DOHH2 (cell line): ENCODE measurements around the gene CAMTA1.

ENCODE experiments used
- H3F3A ChIP-seq: fragments of 200-600 bp; sonication (generic), shearing (Covaris generic); 2 replicates; pipeline ENCODE4 v1.6.0; 2016; ENCODE audit warnings: antibody characterized with exemption, mild to moderate bottlenecking; ENCODE audit not compliant: control insufficient read depth, insufficient read depth
- H3K27ac ChIP-seq: fragments of 200-600 bp; sonication (generic); 2 replicates; pipeline ENCODE4 v1.5.1; 2014; ENCODE audit warnings: low read depth, mild to moderate bottlenecking, low read length, moderate library complexity
- H3K27me3 ChIP-seq: fragments of 200-600 bp; sonication (generic); 2 replicates; pipeline ENCODE4 v1.6.1; 2014; ENCODE audit warnings: mild to moderate bottlenecking, low read length, mixed read lengths; ENCODE audit not compliant: control insufficient read depth
- H3K36me3 ChIP-seq: fragments of 200-600 bp; sonication (generic); 2 replicates; pipeline ENCODE4 v1.6.1; 2014; ENCODE audit warnings: mild to moderate bottlenecking, low read length, moderate library complexity, mixed read lengths; ENCODE audit not compliant: control insufficient read depth
- H3K4me1 ChIP-seq: fragments of 200-600 bp; sonication (generic); 2 replicates; pipeline ENCODE4 v1.6.1; 2014; ENCODE audit warnings: mild to moderate bottlenecking, low read length, mixed read lengths; ENCODE audit not compliant: control insufficient read depth
- H3K4me2 ChIP-seq: fragments of 200-600 bp; sonication (generic); 2 replicates; pipeline ENCODE4 v1.6.0; 2014; ENCODE audit warnings: mild to moderate bottlenecking, low read length, moderate library complexity
- H3K4me3 ChIP-seq: fragments of 200-600 bp; sonication (generic); 2 replicates; pipeline ENCODE4 v1.5.1; 2014; ENCODE audit warnings: mild to moderate bottlenecking, low read length, mixed read lengths
- H3K79me2 ChIP-seq: fragments of 200-600 bp; sonication (generic); 2 replicates; pipeline ENCODE4 v1.6.1; 2014; ENCODE audit warnings: mild to moderate bottlenecking, low read length, mixed read lengths; ENCODE audit not compliant: control insufficient read depth
- H3K9me2 ChIP-seq: fragments of 200-600 bp; sonication (generic); replicated peaks from 2 replicates; pipeline ENCODE4 v1.6.1; 2014; ENCODE audit warnings: mild to moderate bottlenecking, low read length, mixed read lengths; ENCODE audit not compliant: control insufficient read depth
- H3K9me3 ChIP-seq: fragments of 200-600 bp; sonication (generic); 2 replicates; pipeline ENCODE4 v1.6.1; 2014; ENCODE audit warnings: antibody characterized with exemption, low read length, mixed read lengths; ENCODE audit not compliant: control insufficient read depth, insufficient read depth
- H4K20me1 ChIP-seq: fragments of 200-600 bp; sonication (generic); 2 replicates; pipeline ENCODE4 v1.6.0; 2014; ENCODE audit warnings: low read depth, mild to moderate bottlenecking, antibody characterized with exemption, low read length, moderate library complexity; ENCODE audit not compliant: control insufficient read depth, insufficient read depth
- CTCF ChIP-seq: fragments of 200-600 bp; sonication (generic); IDR thresholded peaks from one replicate; pipeline ENCODE4 v1.5.1; 2014; ENCODE audit warnings: antibody characterized with exemption, mild to moderate bottlenecking, low read depth, low read length; ENCODE audit not compliant: poor library complexity, severe bottlenecking
- EZH2phosphoT487 ChIP-seq: fragments of 200-600 bp; sonication (generic); IDR thresholded peaks from 2 replicates; pipeline ENCODE4 v1.6.1; 2017; ENCODE audit warnings: borderline replicate concordance, mild to moderate bottlenecking, antibody characterized with exemption, low read length, moderate library complexity, mixed read lengths

The CAMTA1 gene

GRCh38 chr1:7177021-7177420 lies 391.8 kb downstream of the CAMTA1 start:
- Histone ChIP-seq H3K27me3 (no peaks in the 10 kb centered on the region), H3K27ac (no peak overlapping the region), H3K9me3 (peaks cover 6% of the 10 kb centered on the region), H3K4me2 (no peak overlapping the region), H3K4me3 (no peak overlapping the region), H3K9me2 (no peaks in the 10 kb centered on the region), H4K20me1 (no peaks in the 10 kb centered on the region), H3K4me1 (no peaks in the 10 kb centered on the region), H3F3A (no peaks in the 10 kb centered on the region), H3K36me3 (no peaks in the 10 kb centered on the region), H3K79me2 (no peaks in the 10 kb centered on the region)
- TF ChIP-seq EZH2phosphoT487 (no peak), CTCF (no peak)

GRCh38 chr1:7177438-7178146 lies 392.3 kb downstream of the CAMTA1 start:
- TF ChIP-seq CTCF, result no peak
- TF ChIP-seq EZH2phosphoT487, result no peak
- no peak overlapping the region for H3K27ac ChIP-seq
- H4K20me1 ChIP-seq, result no peaks in the 10 kb centered on the region
- no peak overlapping the region for H3K4me3 ChIP-seq
- H3F3A ChIP-seq, result no peaks in the 10 kb centered on the region
- no peaks in the 10 kb centered on the region for H3K36me3 ChIP-seq
- no peaks in the 10 kb centered on the region for H3K9me2 ChIP-seq
- peaks cover 6% of the 10 kb centered on the region for H3K9me3 ChIP-seq
- no peak overlapping the region for H3K4me2 ChIP-seq
- H3K4me1 ChIP-seq, result no peaks in the 10 kb centered on the region
- H3K79me2 ChIP-seq, result no peaks in the 10 kb centered on the region
- H3K27me3 ChIP-seq, result no peaks in the 10 kb centered on the region

GRCh38 chr1:7178336-7178735 lies 393.1 kb downstream of the CAMTA1 start:
- no peaks in the 10 kb centered on the region for H4K20me1 ChIP-seq
- H3K79me2 ChIP-seq, result no peaks in the 10 kb centered on the region
- no peaks in the 10 kb centered on the region for H3F3A ChIP-seq
- H3K9me3 ChIP-seq, result peaks cover 6% of the 10 kb centered on the region
- TF ChIP-seq EZH2phosphoT487, result no peak
- TF ChIP-seq CTCF, result no peak
- H3K4me3 ChIP-seq, result no peak overlapping the region
- H3K27ac ChIP-seq, result no peak overlapping the region
- H3K4me2 ChIP-seq, result no peak overlapping the region
- no peaks in the 10 kb centered on the region for H3K9me2 ChIP-seq
- H3K4me1 ChIP-seq, result no peaks in the 10 kb centered on the region
- H3K36me3 ChIP-seq, result no peaks in the 10 kb centered on the region
- no peaks in the 10 kb centered on the region for H3K27me3 ChIP-seq
